Naive thymus-derived CD4-positive, alpha-beta T cell (primary cell): ENCODE data around the gene PTGIR. TPM values are rescaled to one million over a fixed set of nuclear protein-coding genes. Genes with fewer than 3 reads are reported as not detected.
A peak's percentile ranks its signal among the peaks of the same experiment; 100 is the strongest.

Experiments
- ATAC-seq: fragments of 150-1000 bp; cut with Tn5 transposase; 2 replicates; pipeline ENCODE4 v1.10.0; 2021; ENCODE audit warnings: mild to moderate bottlenecking, moderate library complexity
- CTCF ChIA-PET: fragments of 350-600 bp; sonication (Branson Sonifier 250); formaldehyde crosslinking; loops from one replicate; lab custom pipeline; 2021; ENCODE audit warnings: antibody characterized with exemption; lab: Charles Lee
- POLR2A ChIA-PET: fragments of 350-600 bp; sonication (Branson Sonifier 250); formaldehyde crosslinking; loops from one replicate; lab custom pipeline; 2021; ENCODE audit warnings: antibody characterized with exemption, inconsistent platforms; lab: Charles Lee
- DNase-seq, 9 donors: peaks; one replicate each; pipeline versions ENCODE4 v3.0.0 to v3.0.0-alpha.2; 2020 to 2022; ENCODE audit warnings: mixed read lengths in 1 of 9
- H3K27ac ChIP-seq: one replicate; pipeline ENCODE4 v1.7.0; 2013; ENCODE audit warnings: mild to moderate bottlenecking, low read depth, low read length, moderate library complexity
- H3K27me3 ChIP-seq, 2 donors: one replicate each; pipeline ENCODE4 v1.7.0; 2013; ENCODE audit warnings: low read length in 2 of 2, mild to moderate bottlenecking in 2 of 2, moderate library complexity in 2 of 2; ENCODE audit not compliant: control insufficient read depth in 2 of 2, insufficient read depth in 2 of 2
- H3K36me3 ChIP-seq, 3 experiments: 1 replicate in 2 of 3; 2 replicates in 1 of 3; pipeline ENCODE4 v1.7.0; 2013; ENCODE audit warnings: low read length in 3 of 3, mild to moderate bottlenecking in 3 of 3, moderate library complexity in 1 of 3; ENCODE audit not compliant: insufficient read depth in 3 of 3, control insufficient read depth in 2 of 3
- H3K4me1 ChIP-seq, 2 donors: one replicate each; pipeline ENCODE4 v1.7.0; 2013; ENCODE audit warnings: low read length in 2 of 2, mild to moderate bottlenecking in 2 of 2, moderate library complexity in 1 of 2; ENCODE audit not compliant: control insufficient read depth in 2 of 2, insufficient read depth in 2 of 2
- H3K4me3 ChIP-seq: 2 replicates; pipeline ENCODE4 v1.7.0; 2013; ENCODE audit warnings: mild to moderate bottlenecking, low read length
- H3K9me3 ChIP-seq, 3 experiments: 1 replicate in 2 of 3; 2 replicates in 1 of 3; pipeline ENCODE4 v1.7.0; 2013; ENCODE audit warnings: low read length in 3 of 3; ENCODE audit not compliant: control insufficient read depth in 2 of 3
- H3K27ac Mint-ChIP-seq, 9 donors: one replicate each; pipeline ENCODE4 v1.8.0; 2020 to 2022; ENCODE audit warnings: mixed read lengths in 9 of 9, mild to moderate bottlenecking in 8 of 9, moderate library complexity in 5 of 9, inconsistent platforms in 2 of 9
- H3K27me3 Mint-ChIP-seq, 5 donors: one replicate each; pipeline ENCODE4 v1.8.0; 2021 to 2022; ENCODE audit warnings: mixed read lengths in 5 of 5, mild to moderate bottlenecking in 1 of 5
- H3K36me3 Mint-ChIP-seq, 5 donors: one replicate each; pipeline ENCODE4 v1.8.0; 2020 to 2022; ENCODE audit warnings: mixed read lengths in 5 of 5, mild to moderate bottlenecking in 3 of 5, inconsistent platforms in 1 of 5
- H3K4me1 Mint-ChIP-seq, 7 donors: one replicate each; pipeline ENCODE4 v1.8.0; 2020 to 2022; ENCODE audit warnings: mixed read lengths in 7 of 7, mild to moderate bottlenecking in 3 of 7, inconsistent platforms in 1 of 7
- H3K4me3 Mint-ChIP-seq, 10 donors: one replicate each; pipeline ENCODE4 v1.8.0; 2020 to 2022; ENCODE audit warnings: mild to moderate bottlenecking in 10 of 10, mixed read lengths in 10 of 10, moderate library complexity in 6 of 10, inconsistent platforms in 2 of 10
- H3K9me3 Mint-ChIP-seq, 11 donors: one replicate each; pipeline ENCODE4 v1.8.0; 2020 to 2022; ENCODE audit warnings: mixed read lengths in 11 of 11, mild to moderate bottlenecking in 4 of 11, inconsistent platforms in 1 of 11, moderate library complexity in 1 of 11
- intact Hi-C, 2 donors: fragments of 100-400 bp; cut with micrococcal nuclease; formaldehyde crosslinking; loops; one replicate each; pipeline ENCODE4 v1.15.1; 2023
- polyA plus RNA-seq, 2 donors: library from polyadenylated mRNA; unstranded; fragments of 300-500 nt; fragmentation: Illumina TruSeq; gene quantifications; one replicate each; pipeline ENCODE4 v1.2.3, GENCODE V29; 2021
- total RNA-seq, 6 experiments: library from RNA in 5 of 6; stranded (reverse) in 5 of 6; gene quantifications; 1 replicate in 5 of 6; 2 replicates in 1 of 6; pipeline ENCODE4 v1.2.3 and lab custom pipeline; 2021 to 2026

The PTGIR gene
- total and polyA plus RNA-seq, 7 experiments from 2014 or later, result 4.2 to 99.1 (median 5.1) TPM

DNA sequence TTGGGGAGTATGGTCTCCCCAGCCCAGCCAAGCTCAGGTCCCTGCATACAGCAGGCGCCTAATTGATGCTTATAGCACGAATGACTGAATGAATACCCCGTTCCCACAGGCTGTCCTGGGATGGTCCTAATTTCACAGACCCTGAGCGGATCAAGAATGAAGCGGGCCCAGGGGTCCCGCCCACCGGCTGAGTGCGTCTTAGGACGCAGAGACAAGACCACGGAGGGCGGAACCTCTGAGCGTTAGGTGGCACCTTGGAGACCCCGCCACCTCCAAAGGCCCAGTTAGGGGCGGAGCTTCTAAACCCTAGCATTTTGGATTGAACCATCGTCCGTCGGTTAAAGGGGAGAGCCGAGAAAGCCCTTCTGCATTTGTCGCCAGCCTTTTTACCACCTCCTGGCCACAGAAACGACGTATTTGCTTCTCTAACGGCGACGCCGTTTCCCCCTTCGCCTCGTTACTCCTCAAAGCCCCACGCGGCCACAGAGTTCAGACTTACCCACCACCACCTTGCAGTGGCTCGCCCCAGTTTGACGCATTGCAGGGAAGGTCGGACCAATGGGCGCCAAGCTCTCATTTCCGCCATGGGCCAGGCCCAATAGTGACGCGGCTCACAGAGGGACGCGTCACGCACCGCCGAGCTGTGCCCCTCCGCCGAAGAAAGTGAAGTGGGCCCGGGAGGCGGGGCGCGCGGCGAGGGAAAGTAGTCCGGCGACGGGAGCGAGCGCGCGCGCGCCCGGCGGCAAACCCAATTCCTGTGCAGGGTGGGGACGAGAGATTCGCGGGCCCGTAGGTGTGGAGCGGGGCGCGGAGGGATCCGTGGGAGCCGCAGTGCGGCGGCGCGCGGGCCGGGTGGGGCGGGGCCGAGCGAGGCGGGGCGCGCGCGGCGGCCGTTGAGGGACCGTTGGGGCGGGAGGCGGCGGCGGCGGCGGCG lies 24.2 kb downstream of the PTGIR start:
- peak; percentile 96 to 99 (median 98) for DNase-seq
- Histone ChIP-seq H3K4me1 (peaks cover 15 to 30% of the 10 kb centered on the region in 2 donors), H3K9me3 (peaks cover 0 to 11% (median 0%) of the 10 kb centered on the region in 3 experiments), H3K36me3 (peaks cover 0 to 15% (median 0%) of the 10 kb centered on the region in 3 experiments), H3K27ac (peak overlapping the region; percentile 99), H3K4me3 (peak overlapping the region; percentile 69), H3K27me3 (no peaks in the 10 kb centered on the region)
- Mint-ChIP-seq H3K36me3 (peaks cover 0 to 33% (median 6%) of the 10 kb centered on the region in 5 donors), H3K9me3 (peaks cover 0 to 20% (median 8%) of the 10 kb centered on the region in 11 donors), H3K4me3 (peak overlapping the region; percentile 95 to 100 (median 98)), H3K27me3 (peaks cover 0 to 10% (median 0%) of the 10 kb centered on the region in 5 donors), H3K4me1 (peaks cover 27 to 57% (median 46%) of the 10 kb centered on the region in 7 donors), H3K27ac (peak overlapping the region; percentile 100)
- intact Hi-C loops, result loop anchor here (1.0 to 10.0 kb wide), 16 partner anchors 11 to 1012 kb away; partner anchors contain the start of genes AP2S1 (in 2 of the 2), DACT3 (in 2 of the 2), FKRP (in 2 of the 2) and STRN4 (in 2 of the 2)
- POLR2A ChIA-PET, result interaction anchor here (0.6 to 4.5 kb wide), 18 partner anchors 11 to 1630 kb away, joined by 3 to 112 read pairs (median 5); partner anchors contain the start of genes ARHGAP35, DACT3, FKRP and PTGIR
- ATAC-seq, result peak; percentile 91
- CTCF ChIA-PET, result interaction anchor here (0.9 to 3.7 kb wide), 6 partner anchors 11 to 92 kb away, joined by 3 to 17 read pairs (median 8); partner anchors contain the start of gene DACT3

DNA sequence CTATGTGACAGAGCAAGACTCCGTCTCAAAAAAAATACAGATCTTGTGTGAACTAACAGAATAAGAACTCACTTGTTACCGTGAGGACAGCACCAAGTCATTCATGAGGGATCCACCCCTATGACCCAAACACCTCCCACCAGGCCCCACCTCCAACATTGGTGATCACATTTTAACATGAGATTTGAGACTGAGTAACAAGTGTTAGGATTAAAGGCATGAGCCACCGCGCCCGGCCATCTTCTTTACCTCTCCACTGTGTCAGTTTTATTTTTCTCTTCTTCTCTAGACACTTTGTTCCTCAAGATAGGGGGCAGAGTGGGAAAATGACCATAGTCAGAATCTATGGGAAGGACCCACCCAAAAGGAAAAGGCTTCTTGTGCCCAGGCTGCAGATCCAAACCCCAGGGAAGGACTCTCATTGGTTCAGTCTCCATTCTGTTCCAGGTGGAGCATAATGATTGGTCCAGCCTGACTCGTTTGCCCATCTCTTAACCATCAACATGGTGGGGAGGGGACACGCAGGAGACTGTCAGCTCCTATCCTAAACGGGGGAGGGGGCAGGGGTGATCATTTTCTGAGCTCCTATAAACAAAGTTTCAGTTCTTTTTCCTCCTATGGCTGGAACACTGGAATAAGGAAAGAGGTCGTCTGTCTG lies 25.0 kb downstream of the PTGIR start:
- peaks cover 0 to 7% (median 0%) of the 10 kb centered on the region in 3 experiments for H3K36me3 ChIP-seq
- Mint-ChIP-seq H3K9me3 (peaks cover 0 to 20% (median 8%) of the 10 kb centered on the region in 11 donors), H3K4me3 (peak overlapping the region; percentile 95 to 100 (median 98)), H3K4me1 (peaks cover 27 to 53% (median 41%) of the 10 kb centered on the region in 7 donors), H3K27me3 (peaks cover 0 to 10% (median 0%) of the 10 kb centered on the region in 5 donors), H3K27ac (peak overlapping the region; percentile 100), H3K36me3 (peaks cover 0 to 33% (median 6%) of the 10 kb centered on the region in 5 donors)
- no peak for DNase-seq
- ChIA-PET CTCF (interaction anchor here (0.9 to 3.7 kb wide), 4 partner anchors 12 to 91 kb away, joined by 3 to 17 read pairs (median 8); partner anchors contain the start of gene DACT3), POLR2A (interaction anchor here (0.6 to 4.5 kb wide), 15 partner anchors 10 to 1629 kb away, joined by 3 to 112 read pairs (median 7); partner anchors contain the start of genes DACT3, FKRP and PTGIR)
- intact Hi-C loops, result loop anchor here (1.0 to 10.0 kb wide), 14 partner anchors 11 to 1012 kb away; partner anchors contain the start of genes AP2S1 (in 2 of the 2), FKRP (in 2 of the 2), STRN4 (in 2 of the 2) and ARHGAP35 (in 1 of the 2)
- H3K4me3 ChIP-seq, result peak overlapping the region; percentile 69
- H3K9me3 ChIP-seq, result peaks cover 0 to 11% (median 0%) of the 10 kb centered on the region in 3 experiments
- no peaks in the 10 kb centered on the region for H3K27me3 ChIP-seq
- ATAC-seq, result no peak
- H3K27ac ChIP-seq, result peak overlapping the region; percentile 99
- H3K4me1 ChIP-seq, result peaks cover 15 to 30% of the 10 kb centered on the region in 2 donors

DNA sequence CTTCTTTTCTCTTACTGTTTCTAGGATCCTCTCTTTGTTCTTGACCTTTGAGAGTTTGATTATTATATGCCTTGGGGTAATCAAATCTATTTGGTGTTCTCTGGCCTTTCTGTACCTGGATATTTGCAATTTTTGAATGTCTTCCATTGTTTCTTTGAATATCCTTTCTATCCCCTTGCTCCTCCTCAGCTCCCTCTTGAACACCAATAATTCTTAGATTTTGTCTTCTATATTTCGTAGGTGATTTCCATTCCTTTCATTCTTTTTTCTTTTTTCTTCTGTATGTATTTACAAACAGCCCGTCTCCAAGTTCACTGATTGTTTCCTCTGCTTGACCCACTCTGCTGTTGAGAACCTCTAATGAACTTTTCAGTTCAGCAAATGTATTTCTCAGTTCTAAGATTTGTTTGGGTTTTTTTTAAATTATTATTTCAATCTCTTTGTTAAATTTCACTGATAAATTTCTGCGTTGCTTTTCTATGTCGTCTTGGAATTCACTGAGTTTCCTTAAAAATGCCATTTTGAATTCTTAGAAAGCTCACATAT lies 26.4 kb downstream of the PTGIR start:
- Histone ChIP-seq H3K9me3 (peaks cover 0 to 11% (median 0%) of the 10 kb centered on the region in 3 experiments), H3K4me3 (no peak overlapping the region), H3K27me3 (no peaks in the 10 kb centered on the region), H3K27ac (no peak overlapping the region), H3K36me3 (peaks cover 0 to 6% (median 0%) of the 10 kb centered on the region in 3 experiments), H3K4me1 (peaks cover 12 to 17% of the 10 kb centered on the region in 2 donors)
- Mint-ChIP-seq H3K36me3 (peaks cover 0 to 31% (median 6%) of the 10 kb centered on the region in 5 donors), H3K27me3 (peaks cover 0 to 10% (median 0%) of the 10 kb centered on the region in 5 donors), H3K4me3 (peak overlapping the region in 2 of 10 donors; percentile 30 to 32), H3K4me1 (peaks cover 21 to 40% (median 28%) of the 10 kb centered on the region in 7 donors), H3K9me3 (peaks cover 0 to 20% (median 8%) of the 10 kb centered on the region in 11 donors), H3K27ac (peak overlapping the region in 1 of 9 donors; percentile 18)
- CTCF ChIA-PET, result interaction anchor here (1.0 to 1.3 kb wide), 2 partner anchors 8 to 14 kb away, joined by 3 to 6 read pairs; no protein-coding TSS in a partner anchor
- POLR2A ChIA-PET, result interaction anchor here (1.3 kb wide), 2 partner anchors 13 to 76 kb away, joined by 3 to 5 read pairs; no protein-coding TSS in a partner anchor
- intact Hi-C loops, result no loop called here
- ATAC-seq, result no peak
- DNase-seq, result no peak

DNA sequence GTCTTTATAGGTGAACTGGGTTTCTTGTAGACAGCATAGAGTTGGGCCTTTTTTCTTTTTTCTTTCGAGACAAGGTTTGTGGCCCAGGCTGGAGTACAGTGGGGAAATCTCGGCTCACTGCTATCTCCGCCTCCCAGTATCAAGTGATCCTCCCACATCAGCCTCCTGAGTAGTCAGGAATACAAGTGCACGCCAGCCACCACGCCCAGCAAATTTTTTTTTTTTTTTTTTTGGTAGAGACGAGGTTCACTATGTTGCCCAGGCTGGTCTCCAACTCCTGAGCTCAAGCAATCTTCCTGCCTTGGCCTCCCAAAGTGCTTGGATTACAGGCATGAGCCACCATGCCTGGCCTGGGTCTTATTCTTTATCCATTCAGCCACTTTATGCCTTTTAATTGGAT lies 28.9 kb downstream of the PTGIR start:
- H3K36me3 Mint-ChIP-seq, result peaks cover 0 to 21% (median 6%) of the 10 kb centered on the region in 5 donors
- Histone ChIP-seq H3K27ac (no peak overlapping the region), H3K4me3 (no peak overlapping the region), H3K27me3 (no peaks in the 10 kb centered on the region), H3K9me3 (peaks cover 0 to 11% (median 0%) of the 10 kb centered on the region in 3 experiments), H3K36me3 (no peaks in the 10 kb centered on the region), H3K4me1 (peaks cover 0 to 8% of the 10 kb centered on the region in 2 donors)
- ATAC-seq (no peak), DNase-seq (no peak)
- ChIA-PET CTCF (interaction anchor here (0.7 kb wide), 1 partner anchor 14 kb away, joined by 4 read pairs; no protein-coding TSS in a partner anchor), POLR2A (interaction anchor here (1.3 kb wide), 1 partner anchor 16 kb away, joined by 7 read pairs; no protein-coding TSS in a partner anchor)
- H3K4me1 Mint-ChIP-seq, result peaks cover 7 to 28% (median 13%) of the 10 kb centered on the region in 7 donors
- peak overlapping the region in 2 of 9 donors; percentile 16 to 36 for H3K27ac Mint-ChIP-seq
- peaks cover 0 to 20% (median 8%) of the 10 kb centered on the region in 11 donors for H3K9me3 Mint-ChIP-seq
- intact Hi-C loops, result no loop called here
- H3K27me3 Mint-ChIP-seq, result peaks cover 0 to 13% (median 0%) of the 10 kb centered on the region in 5 donors
- no peak overlapping the region for H3K4me3 Mint-ChIP-seq

DNA sequence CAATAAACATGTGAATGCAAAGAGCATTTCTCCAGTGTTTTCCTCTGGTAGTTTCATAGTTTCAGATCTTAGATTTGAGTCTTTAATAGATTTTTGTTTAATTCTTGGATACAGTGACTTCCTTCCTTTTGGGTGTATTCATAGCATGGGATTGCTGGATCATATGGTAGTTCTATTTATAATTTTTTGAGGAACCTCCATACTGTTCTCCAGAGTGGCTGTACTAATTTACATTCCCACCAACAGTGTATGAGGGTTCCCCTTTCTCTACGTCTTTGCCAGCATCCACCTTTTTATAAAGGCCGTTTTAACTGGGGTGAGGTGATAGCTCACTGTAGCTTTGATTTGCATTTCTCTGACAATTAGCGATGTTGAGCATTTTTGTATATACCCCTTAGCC lies 33.0 kb downstream of the PTGIR start:
- Mint-ChIP-seq H3K27ac (no peak overlapping the region), H3K27me3 (peaks cover 0 to 24% (median 0%) of the 10 kb centered on the region in 5 donors), H3K9me3 (peaks cover 0 to 3% (median 0%) of the 10 kb centered on the region in 11 donors), H3K4me3 (no peak overlapping the region), H3K4me1 (no peaks in the 10 kb centered on the region), H3K36me3 (no peaks in the 10 kb centered on the region)
- no peaks in the 10 kb centered on the region for H3K36me3 ChIP-seq
- H3K27me3 ChIP-seq, result no peaks in the 10 kb centered on the region
- DNase-seq (no peak), ATAC-seq (no peak)
- ChIA-PET CTCF (no interaction called here), POLR2A (no interaction called here)
- no peak overlapping the region for H3K4me3 ChIP-seq
- intact Hi-C loops, result no loop called here
- H3K27ac ChIP-seq, result no peak overlapping the region
- no peaks in the 10 kb centered on the region for H3K9me3 ChIP-seq
- no peaks in the 10 kb centered on the region for H3K4me1 ChIP-seq
